ENCODE measurements around the gene CYP3A5.

DNA sequence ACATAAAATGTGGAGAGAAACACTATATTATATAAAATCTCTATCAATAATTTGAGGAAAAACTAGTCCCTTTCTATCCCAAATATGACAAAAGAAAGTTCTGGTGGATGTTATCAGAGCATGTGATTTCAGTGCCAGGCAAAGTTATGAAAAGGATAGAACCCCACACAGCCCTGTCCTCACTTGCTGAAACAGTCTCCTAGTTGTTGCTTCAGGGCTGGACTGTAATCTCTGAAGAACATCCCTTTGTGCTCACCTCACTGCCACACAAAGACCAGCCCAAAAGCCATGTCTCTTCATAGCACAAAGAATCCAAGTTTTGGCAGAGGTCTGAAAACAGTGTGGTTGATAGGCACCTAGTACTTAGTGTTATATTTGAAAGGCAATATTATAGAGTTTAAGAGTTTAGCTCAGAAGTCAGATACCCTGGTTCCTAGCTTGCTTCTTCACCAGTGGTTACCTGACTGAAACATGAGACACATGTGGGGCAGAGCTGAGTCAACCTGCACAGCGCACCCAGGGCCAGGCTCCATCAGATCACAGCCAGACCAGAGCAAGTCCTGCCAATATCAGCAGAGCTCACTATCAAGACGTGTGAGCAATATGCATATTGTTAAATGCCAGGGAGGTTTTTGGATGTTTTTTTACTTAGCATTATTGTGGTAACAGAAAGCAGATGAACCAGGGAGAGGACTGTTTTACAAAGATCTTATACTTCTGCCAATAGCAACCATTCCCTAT, 30.2 kb upstream of the CYP3A5 start:
- TF ChIP-seq GATA2 (IDR thresholded peaks at IDR 0.05; ENCODE audit: low read depth, low read length) (no peak), GATA3 (IDR thresholded peaks at IDR 0.05; ENCODE audit: low read depth, low read length) (no peak)
